ENCODE data around the gene PSMC3. TPM values are rescaled to one million over a fixed set of nuclear protein-coding genes. Genes with fewer than 3 reads are reported as not detected.

Gene PSMC3
- total and polyA plus RNA-seq, 2 donors (not counting 1 experiment from before 2014, with no cell fraction given), result 36.7 to 62.7 TPM

- Histone ChIP-seq H3K27me3 (replicated peaks in 1 of 4; ENCODE audit: control extremely low read depth in 1 of 4, control insufficient read depth in 3 of 4, insufficient read depth in 4 of 4, low read length in 3 of 4) (no peaks in the 10 kb centered on the region), H3K9ac (ENCODE audit: low read length) (no peak overlapping the region), H3K4me2 (replicated peaks; ENCODE audit: low read depth, low read length, poor library complexity, severe bottlenecking) (no peak overlapping the region), H2AFZ (ENCODE audit: insufficient read depth, low read depth, low read length, poor library complexity, severe bottlenecking) (no peak overlapping the region), H4K20me1 (ENCODE audit: control insufficient read depth, insufficient read depth, low read length, poor library complexity, severe bottlenecking) (no peaks in the 10 kb centered on the region), H3K36me3 (replicated peaks in 1 of 2; ENCODE audit: control extremely low read depth in 1 of 2, control insufficient read depth in 1 of 2, extremely low read depth in 1 of 2, insufficient read depth in 2 of 2, low read length in 1 of 2) (peaks cover 0 to 41% of the 10 kb centered on the region in 2 experiments), H3K27ac (ENCODE audit: low read length in 2 of 2) (no peak overlapping the region), H3K79me2 (ENCODE audit: control insufficient read depth, insufficient read depth, low read length) (no peaks in the 10 kb centered on the region), H3K9me3 (ENCODE audit: control extremely low read depth in 1 of 3, control insufficient read depth in 2 of 3, insufficient read depth in 1 of 3, low read length in 2 of 3) (no peaks in the 10 kb centered on the region), H3K4me3 (ENCODE audit: control extremely low read depth in 1 of 5, extremely low read depth in 1 of 5, insufficient read depth in 1 of 5, low read depth in 2 of 5, low read length in 4 of 5) (no peak overlapping the region), H3K4me1 (ENCODE audit: control insufficient read depth in 2 of 2, insufficient read depth in 2 of 2, low read length in 2 of 2) (peaks cover 0 to 3% of the 10 kb centered on the region in 2 donors)
- TF ChIP-seq CTCF (IDR thresholded peaks at IDR 0.05) (no peak), EZH2 (IDR thresholded peaks at IDR 0.05; ENCODE audit: borderline replicate concordance, insufficient read depth, low read depth, low read length, poor library complexity, severe bottlenecking) (no peak)
- no peak overlapping the region for H3K27ac Mint-ChIP-seq
- ChIA-PET POLR2A (interaction anchor here (0.7 kb wide), 1 partner anchor 40 kb away, joined by 4 read pairs; no protein-coding TSS in a partner anchor), CTCF (interaction anchor here (0.9 to 19.1 kb wide), 2 partner anchors 43 to 119 kb away, joined by 3 to 345 read pairs; no protein-coding TSS in a partner anchor)
- 86% methylated on average over 18 of the region's 19 CpGs for WGBS (ENCODE audit: insufficient coverage)
- H3K4me3 Mint-ChIP-seq, result no peak overlapping the region
- intact Hi-C loops (cut with micrococcal nuclease), result no loop called here
- ATAC-seq (ENCODE audit: low read depth), result no peak
- H3K9me3 Mint-ChIP-seq (ENCODE audit: insufficient read depth), result no peaks in the 10 kb centered on the region
- no peaks in the 10 kb centered on the region for H3K27me3 Mint-ChIP-seq
- peaks cover 2% of the 10 kb centered on the region for H3K4me1 Mint-ChIP-seq
- no peak for DNase-seq
These were observed 11.6 kb downstream of the PSMC3 start for GRCh38 chr11:47414685-47415070.

GRCh38 chr11:47413908-47414684, 12.1 kb downstream of the PSMC3 start:
- intact Hi-C loops (cut with micrococcal nuclease), result no loop called here
- Histone ChIP-seq H3K27me3 (replicated peaks in 1 of 4; ENCODE audit: control extremely low read depth in 1 of 4, control insufficient read depth in 3 of 4, insufficient read depth in 4 of 4, low read length in 3 of 4) (no peaks in the 10 kb centered on the region), H3K4me1 (ENCODE audit: control insufficient read depth in 2 of 2, insufficient read depth in 2 of 2, low read length in 2 of 2) (peaks cover 0 to 6% of the 10 kb centered on the region in 2 donors), H3K9me3 (ENCODE audit: control extremely low read depth in 1 of 3, control insufficient read depth in 2 of 3, insufficient read depth in 1 of 3, low read length in 2 of 3) (no peaks in the 10 kb centered on the region), H4K20me1 (ENCODE audit: control insufficient read depth, insufficient read depth, low read length, poor library complexity, severe bottlenecking) (no peaks in the 10 kb centered on the region), H2AFZ (ENCODE audit: insufficient read depth, low read depth, low read length, poor library complexity, severe bottlenecking) (no peak overlapping the region), H3K36me3 (replicated peaks in 1 of 2; ENCODE audit: control extremely low read depth in 1 of 2, control insufficient read depth in 1 of 2, extremely low read depth in 1 of 2, insufficient read depth in 2 of 2, low read length in 1 of 2) (peaks cover 0 to 38% of the 10 kb centered on the region in 2 experiments), H3K9ac (ENCODE audit: low read length) (no peak overlapping the region), H3K4me3 (ENCODE audit: control extremely low read depth in 1 of 5, extremely low read depth in 1 of 5, insufficient read depth in 1 of 5, low read depth in 2 of 5, low read length in 4 of 5) (no peak overlapping the region), H3K27ac (ENCODE audit: low read length in 2 of 2) (no peak overlapping the region), H3K79me2 (ENCODE audit: control insufficient read depth, insufficient read depth, low read length) (no peaks in the 10 kb centered on the region), H3K4me2 (replicated peaks; ENCODE audit: low read depth, low read length, poor library complexity, severe bottlenecking) (no peak overlapping the region)
- Mint-ChIP-seq H3K27me3 (no peaks in the 10 kb centered on the region), H3K4me1 (peaks cover 5% of the 10 kb centered on the region), H3K27ac (no peak overlapping the region), H3K4me3 (no peak overlapping the region), H3K9me3 (ENCODE audit: insufficient read depth) (no peaks in the 10 kb centered on the region)
- WGBS (ENCODE audit: insufficient coverage), result 97% methylated on average over 11 of the region's 16 CpGs
- POLR2A ChIA-PET, result interaction anchor here (0.7 to 1.8 kb wide), 2 partner anchors 13 to 40 kb away, joined by 4 read pairs; no protein-coding TSS in a partner anchor
- CTCF ChIA-PET, result interaction anchor here (0.6 to 19.1 kb wide), 3 partner anchors 42 to 119 kb away, joined by 3 to 345 read pairs (median 7); no protein-coding TSS in a partner anchor
- no peak for ATAC-seq (ENCODE audit: low read depth)
- TF ChIP-seq CTCF (IDR thresholded peaks at IDR 0.05) (no peak), EZH2 (IDR thresholded peaks at IDR 0.05; ENCODE audit: borderline replicate concordance, insufficient read depth, low read depth, low read length, poor library complexity, severe bottlenecking) (no peak)
- DNase-seq, result no peak
